ENCODE results near the gene GRIK4.
A peak's percentile ranks its signal among the peaks of the same experiment; 100 is the strongest.

The GRIK4 gene

DNA sequence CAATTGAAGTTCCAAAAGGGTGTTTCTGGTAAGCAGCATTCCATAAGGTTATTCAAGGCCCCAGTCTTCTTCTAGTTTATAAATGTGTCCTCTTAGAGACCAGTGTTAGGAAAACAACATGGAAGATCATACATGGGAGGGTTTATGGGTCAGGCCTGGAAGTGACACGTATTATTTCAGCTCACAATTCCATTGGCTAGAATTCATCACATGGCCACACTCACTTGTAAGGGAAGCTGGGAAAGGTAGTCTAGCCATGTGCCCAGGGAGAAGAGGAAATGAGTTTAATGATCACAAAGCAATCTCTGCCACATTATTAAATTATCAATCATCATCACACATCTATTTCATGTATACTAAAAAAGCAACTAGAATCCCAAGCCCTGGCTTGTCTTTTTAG lies 330.6 kb downstream of the GRIK4 start:
- DNase-seq (ENCODE audit: low spot score) = no peak

DNA sequence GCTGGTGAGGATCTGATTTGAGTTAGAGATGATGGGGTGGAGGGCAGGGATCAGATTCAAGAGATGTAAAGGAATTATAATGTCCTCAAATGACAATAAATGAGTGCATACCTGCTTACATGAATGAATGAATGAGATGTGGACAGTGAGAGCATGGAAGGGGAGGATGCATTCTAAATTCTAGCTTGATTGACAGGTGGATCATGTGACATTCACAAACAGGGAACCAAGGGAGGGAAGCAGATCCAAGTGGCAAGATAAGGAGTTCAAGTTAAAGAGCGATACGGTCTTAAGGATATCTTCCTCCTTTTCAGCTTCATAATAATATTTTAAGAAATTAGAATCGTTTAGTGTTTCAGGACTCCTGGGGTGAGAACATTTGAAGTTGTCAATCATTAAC lies 341.9 kb downstream of the GRIK4 start:
- no peak for DNase-seq (ENCODE audit: low spot score)

DNA sequence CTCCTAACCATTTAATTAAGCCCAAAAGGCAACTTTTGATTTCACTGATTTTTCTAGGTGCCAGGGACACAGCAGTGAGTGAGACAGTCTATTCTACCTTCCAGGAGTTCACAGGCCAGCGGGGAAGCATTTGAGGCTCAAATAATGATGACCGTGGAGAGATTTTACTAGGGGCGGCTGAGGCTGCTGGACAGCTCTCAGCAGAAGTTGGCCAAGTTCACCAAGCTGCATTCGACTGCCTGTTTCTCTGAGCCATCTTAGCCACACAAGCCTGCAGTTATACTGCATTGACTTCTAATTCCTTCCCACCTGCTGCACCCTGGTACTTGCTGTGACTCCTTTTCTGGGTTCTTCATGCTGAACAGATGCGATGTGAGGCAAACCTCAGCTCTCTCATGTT lies 343.4 kb downstream of the GRIK4 start:
- no peak for DNase-seq (ENCODE audit: low spot score)

DNA sequence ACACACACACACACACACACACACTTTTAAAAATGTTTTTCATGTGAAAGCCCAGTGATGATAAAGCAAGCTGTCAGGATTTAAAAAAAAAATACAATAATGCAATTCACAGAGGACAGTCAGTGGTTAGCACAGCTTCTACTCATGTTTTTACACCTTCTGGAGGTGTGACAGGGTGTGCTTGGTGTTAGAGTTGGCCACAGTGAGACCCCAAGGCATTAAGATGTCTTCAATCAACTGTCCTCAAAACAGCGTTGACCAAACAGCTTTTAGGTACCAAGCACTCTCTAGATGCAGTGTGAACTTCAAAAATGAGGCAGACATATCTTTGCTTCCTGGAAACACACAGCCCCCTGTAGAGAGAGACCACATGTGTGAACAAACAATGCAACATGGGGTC lies 346.0 kb downstream of the GRIK4 start:
- no peak for DNase-seq (ENCODE audit: low spot score)

DNA sequence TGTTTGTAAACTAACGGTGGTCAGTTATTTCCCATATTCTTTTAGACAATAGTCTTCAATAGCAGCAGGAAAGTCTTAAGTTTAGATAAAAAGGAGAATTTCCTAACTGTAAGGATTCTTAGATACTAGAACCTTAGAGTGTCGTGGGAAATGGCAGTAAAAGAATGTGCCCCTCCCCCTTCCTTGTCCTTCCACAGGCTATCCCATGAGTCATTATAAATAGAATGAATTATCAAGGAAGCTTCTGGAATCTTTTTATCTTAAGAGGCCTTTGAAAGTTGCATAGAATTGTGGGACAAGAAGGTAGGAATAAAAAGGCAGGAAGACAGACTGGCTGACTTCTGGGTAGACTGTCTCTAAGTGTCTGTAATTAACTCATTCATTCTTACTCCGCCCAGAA lies 347.2 kb downstream of the GRIK4 start:
- no peak for DNase-seq (ENCODE audit: low spot score)

DNA sequence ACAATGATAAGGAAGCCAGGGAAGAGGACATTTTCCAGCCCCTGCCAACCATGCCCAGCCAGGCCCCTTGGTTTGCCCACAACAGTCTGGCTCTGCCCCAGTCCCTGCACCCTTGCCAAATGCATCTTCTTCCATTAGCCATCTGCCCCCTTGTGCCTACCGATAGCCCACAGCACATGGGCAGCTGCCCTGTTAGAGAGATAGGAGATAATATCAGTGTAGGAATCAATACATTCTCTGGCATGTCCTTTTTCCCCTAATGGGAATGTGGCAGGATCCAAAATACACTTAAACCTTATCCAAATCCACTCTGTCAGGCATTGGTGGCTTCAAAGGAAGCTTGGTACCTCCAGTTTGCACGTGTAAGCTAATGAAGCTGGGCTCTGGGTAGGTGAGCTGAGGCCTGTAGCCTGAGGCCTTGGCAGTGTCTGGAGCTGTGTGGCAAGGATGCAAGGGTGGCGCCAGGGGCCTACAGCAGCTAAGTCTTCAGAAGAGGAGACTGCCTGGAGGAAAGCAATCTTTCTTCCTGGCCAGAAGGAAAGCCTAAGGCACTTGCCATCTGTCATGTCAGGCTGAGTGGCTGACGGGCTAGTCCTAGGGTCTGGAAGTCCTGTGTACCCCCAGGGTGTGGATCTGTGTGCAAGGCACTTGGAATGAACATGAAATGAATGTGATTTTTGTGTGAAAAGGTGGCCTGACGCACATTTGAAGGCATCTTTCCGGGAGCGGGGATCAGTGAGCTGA lies 348.2 kb downstream of the GRIK4 start:
- no peak for DNase-seq (ENCODE audit: low spot score)

DNA sequence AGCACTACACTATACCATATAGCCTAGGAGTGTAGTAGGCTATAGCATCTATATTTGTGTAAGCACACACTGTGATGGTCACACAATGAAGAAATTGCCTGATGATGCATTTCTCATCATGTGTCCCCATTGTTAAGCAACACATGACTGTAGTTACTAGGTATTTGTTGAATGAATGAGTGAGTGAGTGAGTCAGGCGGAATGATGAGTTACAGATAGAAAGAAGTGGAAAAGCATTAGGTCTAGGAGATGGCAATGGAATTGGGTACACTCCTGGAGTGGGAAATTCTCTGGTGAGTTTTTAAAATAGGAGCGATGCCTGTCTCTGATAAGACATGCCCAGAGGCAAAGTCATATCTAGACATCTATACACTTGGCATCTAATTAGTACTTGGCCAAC lies 351.8 kb downstream of the GRIK4 start:
- DNase-seq (ENCODE audit: low spot score) = no peak

DNA sequence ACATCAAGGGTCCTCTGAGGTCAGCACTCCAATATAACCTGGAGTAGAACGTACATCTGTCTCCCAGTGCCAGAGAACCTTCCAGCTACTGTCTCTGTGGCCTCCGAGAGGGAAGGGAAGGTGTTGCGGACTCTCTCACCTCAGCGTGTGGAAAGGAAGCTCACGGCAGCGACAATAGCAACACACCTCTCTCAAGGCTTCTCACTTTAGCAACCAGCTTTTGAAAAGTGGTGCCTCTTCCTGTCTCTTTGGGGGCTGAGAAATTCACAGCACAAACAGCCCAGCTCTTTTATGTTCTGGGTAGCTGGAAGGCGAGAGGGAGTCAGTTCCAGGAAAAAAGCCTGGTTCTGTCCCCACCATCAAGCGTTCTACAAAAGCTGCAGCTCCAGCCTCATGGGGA lies 355.5 kb downstream of the GRIK4 start:
- no peak for DNase-seq (ENCODE audit: low spot score)

DNA sequence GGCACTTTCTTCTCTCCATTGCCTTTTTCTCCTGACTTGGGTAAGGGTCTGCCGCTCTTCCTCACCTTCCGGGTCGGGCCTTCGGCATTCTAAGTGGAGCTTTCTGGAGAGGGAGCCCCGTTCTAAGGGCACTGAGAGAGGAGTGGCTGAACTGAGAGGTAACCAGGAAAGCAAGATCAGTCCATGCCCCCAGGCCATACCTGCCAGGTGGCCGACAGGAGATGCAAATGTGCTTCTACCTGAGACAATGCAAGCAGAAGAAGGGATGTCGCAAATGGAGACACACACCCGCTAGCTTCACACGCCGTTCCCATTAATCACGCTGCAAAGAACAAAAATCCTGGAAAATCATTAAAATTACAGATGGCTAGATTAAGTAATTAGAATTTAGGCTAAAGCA lies 356.0 kb downstream of the GRIK4 start:
- DNase-seq (ENCODE audit: low spot score) = no peak

DNA sequence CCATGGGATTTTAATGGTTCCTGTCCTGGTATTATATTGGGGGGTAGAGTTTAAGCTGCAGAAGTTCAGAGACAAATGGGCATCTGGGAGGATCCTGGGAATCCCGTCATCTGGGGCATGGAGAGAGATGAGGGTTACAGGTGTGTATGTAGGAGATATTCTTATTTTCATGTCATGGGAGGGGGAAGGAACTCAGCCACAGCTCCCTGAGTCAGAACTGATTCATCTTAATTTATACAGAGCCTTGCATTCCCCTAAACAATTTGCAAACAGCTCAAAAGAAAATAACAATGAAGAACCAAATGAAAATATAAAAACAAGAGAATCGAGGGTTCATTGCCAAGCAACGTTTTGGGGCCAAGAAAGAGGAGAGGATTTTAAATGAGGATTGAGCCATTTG lies 356.4 kb downstream of the GRIK4 start:
- no peak for DNase-seq (ENCODE audit: low spot score)

DNA sequence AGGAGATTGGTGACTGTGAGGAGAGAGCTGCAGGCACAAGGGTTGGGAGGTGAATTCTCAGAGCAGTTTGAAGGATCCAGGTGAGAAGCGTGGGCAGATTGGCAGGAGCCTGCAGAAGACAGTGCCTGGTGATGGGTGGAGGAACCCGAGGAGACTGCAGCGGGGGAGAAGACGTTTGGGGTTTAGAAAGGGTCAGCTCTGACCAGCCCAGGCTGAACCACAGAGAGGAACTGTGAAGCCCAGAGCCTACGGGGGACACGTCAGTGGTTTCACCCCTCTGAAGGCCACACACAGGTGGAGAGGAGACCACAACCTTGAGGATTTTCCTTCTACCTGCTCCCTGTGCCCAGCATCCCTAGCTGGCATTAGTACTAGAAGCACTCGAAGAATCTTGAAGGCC lies 357.5 kb downstream of the GRIK4 start:
- no peak for DNase-seq (ENCODE audit: low spot score)

DNA sequence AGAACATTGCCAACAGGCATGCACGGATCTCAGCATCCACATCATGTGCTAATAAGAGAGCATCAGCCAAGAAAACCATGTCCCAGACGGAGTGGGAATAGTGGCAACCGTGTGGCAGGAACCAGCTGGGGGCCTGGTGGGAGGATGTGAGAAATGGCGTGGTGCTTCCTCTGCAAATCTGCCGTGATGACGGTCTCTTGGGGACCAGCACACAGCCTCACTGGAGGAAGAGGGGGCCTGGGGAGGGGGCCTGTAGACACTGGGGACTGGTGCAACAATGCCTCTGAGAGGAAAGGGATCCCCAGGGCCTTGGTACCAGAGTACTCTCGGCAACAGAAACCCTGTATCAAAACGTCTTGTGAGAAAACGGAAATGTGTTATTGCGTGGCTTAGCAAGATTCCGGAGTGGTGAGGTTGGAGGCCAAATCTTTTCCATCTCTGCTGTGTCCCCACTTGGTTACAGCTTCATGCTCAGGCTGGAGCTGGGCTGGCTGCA lies 358.0 kb downstream of the GRIK4 start:
- no peak for DNase-seq (ENCODE audit: low spot score)

DNA sequence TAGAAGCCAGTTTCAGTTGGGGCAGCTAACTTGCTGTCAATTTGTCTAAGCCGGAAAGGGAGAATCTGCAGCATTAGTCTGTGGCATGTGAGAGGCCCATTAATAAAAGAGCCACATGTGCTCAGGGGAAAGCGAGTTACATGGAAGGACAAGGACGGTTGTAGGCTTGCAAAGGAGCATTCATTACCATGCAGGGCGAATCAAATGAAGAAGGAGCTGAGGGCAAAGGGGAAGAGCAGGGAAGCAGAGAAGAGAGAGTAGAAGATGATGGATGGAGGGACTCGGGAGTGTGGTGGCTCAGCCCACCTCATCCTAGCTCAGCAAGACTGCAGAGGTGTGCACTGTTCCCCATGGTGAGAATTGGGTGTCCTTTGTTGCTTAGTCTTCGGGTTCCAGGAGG lies 359.6 kb downstream of the GRIK4 start:
- no peak for DNase-seq (ENCODE audit: low spot score)

DNA sequence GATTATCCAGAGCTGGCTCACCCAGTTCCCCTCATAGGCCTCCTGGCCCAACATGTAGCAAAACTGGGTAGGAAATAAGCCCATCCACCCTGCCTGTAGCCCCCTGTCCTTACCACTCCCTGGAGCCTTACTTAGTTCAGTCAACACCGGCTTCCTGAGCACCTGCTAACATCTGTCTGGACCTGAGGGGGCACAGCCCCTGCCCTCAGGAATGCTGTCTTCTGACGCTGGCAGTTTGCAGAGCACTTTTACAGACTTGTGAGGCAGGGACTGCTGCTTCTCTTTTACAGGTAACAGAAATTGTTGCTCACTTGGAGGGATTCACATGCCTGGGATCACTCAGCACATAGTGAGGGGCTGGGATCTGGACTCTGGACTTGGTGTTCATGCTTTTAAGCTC lies 360.4 kb downstream of the GRIK4 start:
- no peak for DNase-seq (ENCODE audit: low spot score)

DNA sequence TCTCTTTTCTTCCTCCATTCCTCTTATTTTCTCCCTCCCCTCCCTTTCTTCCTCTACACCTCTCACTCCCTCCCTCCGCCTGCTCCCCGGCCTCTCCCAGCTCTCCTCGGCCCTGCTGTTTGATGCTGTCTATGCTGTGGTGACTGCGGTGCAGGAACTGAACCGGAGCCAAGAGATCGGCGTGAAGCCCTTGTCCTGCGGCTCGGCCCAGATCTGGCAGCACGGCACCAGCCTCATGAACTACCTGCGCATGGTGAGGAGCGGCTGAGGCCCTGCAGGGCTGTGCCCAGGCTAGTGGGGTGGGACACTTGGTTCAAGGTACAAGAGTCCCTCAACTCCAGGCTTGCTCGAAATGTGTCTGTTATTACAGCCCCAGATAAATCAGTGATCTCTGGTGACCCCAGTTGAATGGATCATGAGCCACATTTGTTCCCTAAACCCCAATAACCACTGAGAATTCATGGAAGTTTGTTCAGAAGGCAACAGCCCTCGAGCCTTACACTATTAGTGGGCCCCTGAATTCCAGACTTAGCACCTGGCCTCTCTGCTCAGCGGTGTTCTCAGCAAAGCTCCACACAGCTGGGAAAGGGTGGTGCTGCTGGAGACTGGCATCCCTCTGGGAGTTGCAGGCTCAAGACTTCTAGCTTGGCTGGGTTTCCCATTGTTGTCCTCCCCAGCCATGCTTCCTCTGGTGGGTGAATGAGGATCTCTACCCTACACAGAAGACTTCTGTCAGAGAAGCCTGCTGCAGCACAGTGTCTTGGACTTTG lies 362.6 kb downstream of the GRIK4 start:
- DNase-seq (ENCODE audit: low spot score) = no peak

DNA sequence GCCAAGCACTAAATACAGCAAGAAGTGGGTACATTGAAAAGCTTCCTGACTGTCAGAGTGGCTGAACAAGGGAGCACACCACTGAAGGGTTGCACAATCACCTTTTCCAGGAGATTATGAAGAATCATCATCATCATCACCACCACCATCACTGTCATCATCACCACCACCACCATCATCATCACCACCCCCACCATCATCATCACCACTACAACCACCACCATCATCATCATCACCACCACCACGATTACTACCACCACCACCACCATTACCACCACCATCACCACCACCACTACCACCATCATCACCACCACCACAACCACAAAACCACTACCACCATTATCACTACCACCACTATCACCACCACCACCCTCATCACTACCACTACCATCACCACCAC lies 364.4 kb downstream of the GRIK4 start:
- DNase-seq (ENCODE audit: low spot score) = no peak

DNA sequence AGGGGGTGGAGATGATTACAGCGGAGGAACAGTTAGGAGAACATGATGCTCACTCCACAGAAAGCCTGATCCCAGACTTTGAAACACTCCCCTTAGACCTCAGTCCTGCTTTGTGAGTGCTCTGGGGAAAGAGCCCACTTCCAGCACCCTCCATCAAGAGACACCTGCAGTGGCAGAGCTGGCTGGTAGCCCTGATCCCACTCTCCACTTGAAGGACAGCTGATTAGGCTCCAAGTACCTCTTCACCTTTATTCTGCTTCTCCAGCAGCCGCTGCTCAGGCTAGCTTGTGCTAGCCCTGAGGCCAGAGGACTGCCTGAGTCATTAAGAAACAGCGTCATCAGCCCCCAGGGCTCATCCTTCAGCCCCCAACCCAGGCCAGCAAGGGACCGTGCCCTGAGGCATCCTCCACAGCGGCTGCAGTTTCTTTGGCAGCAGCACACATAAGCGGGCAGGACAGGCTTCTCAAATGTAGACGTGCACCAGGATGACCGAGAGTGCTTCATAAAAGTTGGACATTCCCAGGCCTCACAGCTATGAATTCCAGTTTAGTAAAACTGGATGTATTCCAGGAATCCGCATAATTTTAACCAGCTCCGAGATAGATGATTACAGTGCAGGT lies 366.3 kb downstream of the GRIK4 start:
- no peak for DNase-seq (ENCODE audit: low spot score)

DNA sequence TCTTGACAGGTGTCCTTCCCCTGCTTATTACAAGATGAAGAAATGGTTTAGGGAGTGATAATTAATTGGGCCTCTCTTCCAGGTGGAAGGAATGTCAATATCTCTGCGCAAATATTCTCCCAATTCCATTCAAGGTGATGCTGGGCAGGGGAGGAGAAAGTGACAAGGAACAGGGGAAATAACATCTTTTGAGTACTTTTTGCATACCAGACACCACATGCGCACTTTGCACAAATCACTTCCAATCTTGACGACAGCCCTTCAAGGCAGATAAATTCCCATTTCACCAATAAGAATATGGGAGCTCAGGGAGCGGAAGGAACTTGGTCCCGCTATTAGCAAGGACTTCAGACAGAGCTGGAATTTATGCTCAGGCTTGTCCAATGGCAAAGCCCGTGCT lies 367.2 kb downstream of the GRIK4 start:
- no peak for DNase-seq (ENCODE audit: low spot score)

DNA sequence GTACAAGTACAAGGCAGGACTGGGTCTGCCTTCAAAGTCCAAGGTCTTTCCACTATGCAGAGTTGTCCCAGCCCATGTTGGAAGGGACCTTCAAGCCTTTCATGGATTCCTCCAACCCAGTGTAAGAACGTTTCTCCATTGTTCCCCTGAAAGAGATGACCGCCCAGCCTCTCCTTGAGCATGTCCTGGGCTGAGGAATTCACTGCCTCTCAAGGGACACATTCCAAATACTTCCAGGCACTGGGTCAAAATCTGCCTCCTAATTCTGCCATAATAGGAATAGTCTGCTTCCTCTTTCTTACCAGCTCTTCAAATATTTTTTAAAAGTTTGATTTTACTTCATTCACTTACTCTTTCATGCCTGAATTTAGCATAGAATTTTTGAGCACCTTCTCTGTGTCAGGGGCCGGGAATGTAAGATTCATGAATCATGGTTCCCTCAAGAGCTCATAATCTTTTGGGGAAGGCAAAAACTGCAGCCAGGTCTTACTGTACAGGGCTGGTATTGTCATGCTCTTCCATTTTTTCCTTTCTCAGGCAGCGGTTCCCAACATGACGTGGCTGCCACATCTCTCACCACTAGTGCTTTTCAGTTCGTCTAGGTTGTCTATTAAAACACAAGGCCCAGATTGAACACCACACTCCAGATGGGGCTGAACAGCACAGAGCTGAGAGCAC lies 369.1 kb downstream of the GRIK4 start:
- no peak for DNase-seq (ENCODE audit: low spot score)

DNA sequence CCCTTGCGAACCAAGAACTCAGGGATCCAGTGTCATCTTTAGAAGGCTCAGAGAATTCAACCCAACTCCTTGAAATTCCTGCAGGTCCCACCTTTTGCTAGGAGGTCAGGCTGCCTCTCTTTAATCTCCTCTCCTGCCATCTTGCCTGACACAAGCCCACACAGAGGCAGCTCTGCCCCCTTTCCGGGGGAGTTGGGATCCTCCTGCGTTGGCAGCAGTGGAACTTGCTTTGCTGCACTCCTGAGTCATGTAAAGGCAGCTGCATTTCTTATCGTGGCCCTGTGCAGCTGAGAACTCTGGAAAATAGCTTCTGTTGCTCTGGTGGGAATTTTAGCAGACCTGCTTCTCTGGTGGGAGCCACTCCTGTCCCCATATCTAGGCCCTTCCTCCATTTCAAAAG lies 370.0 kb downstream of the GRIK4 start:
- DNase-seq (ENCODE audit: low spot score) = no peak

DNA sequence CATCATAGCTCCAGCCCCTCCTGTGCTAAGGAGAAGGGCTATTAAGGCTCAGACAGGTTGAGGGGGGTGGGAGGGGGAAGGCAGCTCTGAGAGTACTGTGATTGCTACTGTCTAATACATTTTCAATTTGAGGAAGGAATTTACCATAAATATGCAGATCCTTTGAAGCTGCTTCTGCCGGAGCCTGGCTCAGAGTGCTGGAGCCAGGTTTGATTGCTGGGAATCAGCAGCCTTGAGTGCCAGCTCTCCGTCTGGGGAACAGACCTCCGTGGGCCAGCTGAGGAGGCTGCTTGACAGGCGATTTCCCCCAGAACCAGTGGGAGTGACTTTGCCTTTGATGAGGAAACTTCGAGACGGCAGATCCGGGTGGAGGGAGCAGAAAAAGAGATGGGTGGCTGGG lies 370.6 kb downstream of the GRIK4 start:
- no peak for DNase-seq (ENCODE audit: low spot score)

DNA sequence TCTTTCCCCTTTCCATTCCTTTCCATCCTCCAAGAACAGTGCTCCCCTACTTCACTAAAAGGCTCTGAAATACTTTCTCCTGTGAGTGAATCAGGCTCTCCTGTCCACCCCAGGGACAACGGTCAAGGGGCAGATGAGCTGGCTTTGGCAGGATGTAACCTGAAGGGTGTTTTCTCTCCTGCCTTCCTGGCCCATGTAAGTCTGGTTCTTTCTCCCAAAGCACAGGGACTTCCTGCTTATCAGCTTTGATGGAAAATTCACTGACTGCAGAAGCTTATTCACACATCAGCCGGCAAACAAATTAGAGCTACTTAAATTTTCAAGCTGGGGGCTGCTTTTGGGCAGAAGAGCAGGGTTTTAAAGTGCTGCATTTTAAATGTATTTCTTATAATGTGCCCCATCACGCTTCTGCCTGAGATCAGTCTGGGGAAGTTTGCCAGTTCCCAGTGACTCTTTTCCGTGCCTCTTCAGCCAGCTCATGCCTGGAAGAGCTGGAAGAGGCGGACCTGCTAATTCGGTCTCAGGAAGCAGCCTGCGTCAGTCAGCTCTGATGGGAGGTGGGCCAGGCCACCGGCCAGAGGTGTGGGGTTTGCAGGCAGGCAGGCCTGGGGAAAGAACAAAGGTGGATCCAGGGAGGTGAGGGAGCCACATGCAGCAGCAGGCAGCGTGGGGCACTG lies 372.0 kb downstream of the GRIK4 start:
- peak; percentile 66 for DNase-seq (ENCODE audit: low spot score)

All from kidney capillary endothelial cell (primary cell).